ENCODE results near the gene UTP3. TPM values are rescaled to one million over a fixed set of nuclear protein-coding genes. Genes with fewer than 3 reads are reported as not detected.

The UTP3 gene
- total and polyA plus RNA-seq, 9 of the 15 experiments (the other 6 are each of a cell fraction or from before 2014, with no cell fraction given), result 11.9 to 69.3 (median 34.0) TPM

GRCh38 chr4:70700712-70701111, 12.4 kb downstream of the UTP3 start:
- no peak overlapping the region for H3K4me3 ChIP-seq
- ATAC-seq (no peak), FAIRE-seq (no peak), DNase-seq (ENCODE audit: extremely low read depth in 1 of 4, low spot score in 3 of 4) (no peak)
- WGBS (ENCODE audit: insufficient coverage, low coverage, missing lambda C conversion rate), result 84% methylated on average over 5 of the region's 5 CpGs
- no peaks in the 10 kb centered on the region for H3K9me3 ChIP-seq (replicated peaks; ENCODE audit: control insufficient read depth, insufficient read depth, low read depth, low read length)
- no peaks in the 10 kb centered on the region for H3K9me1 ChIP-seq (ENCODE audit: control insufficient read depth, insufficient read depth, low read length)
- no peak overlapping the region for H2AFZ ChIP-seq (ENCODE audit: low read depth, low read length)
- in situ Hi-C loops (cut with MboI), result no loop called here
- CTCF ChIA-PET (ENCODE audit: low intra/inter-chr PET ratio), result no interaction called here
- H3K36me3 ChIP-seq (ENCODE audit: control insufficient read depth, insufficient read depth, low read length), result no peaks in the 10 kb centered on the region; the same call in 2 of the 3 replicates
- POLR2A ChIA-PET, result interaction anchor here (0.7 to 1.8 kb wide), 3 partner anchors 8 to 13 kb away, joined by 3 to 7 read pairs (median 5); no protein-coding TSS in a partner anchor
- no peaks in the 10 kb centered on the region for H3K27me3 ChIP-seq (ENCODE audit: control insufficient read depth in 2 of 2, insufficient read depth in 2 of 2, low read length in 2 of 2)
- peaks cover 5 to 14% of the 10 kb centered on the region in 2 experiments; a peak in 4 of 5 replicates for H3K4me1 ChIP-seq (replicated peaks in 1 of 2; ENCODE audit: control insufficient read depth in 2 of 2, insufficient read depth in 2 of 2, low read length in 2 of 2)
- no peaks in the 10 kb centered on the region; the same call in 1 of the 2 replicates for H4K20me1 ChIP-seq (replicated peaks; ENCODE audit: control insufficient read depth, insufficient read depth, low read length)
- no TSS peak for BruUV-seq (replicated peaks)
- H3K27ac ChIP-seq (ENCODE audit: extremely low read depth, low read depth, low read length), result no peak overlapping the region
- intact Hi-C loops (cut with micrococcal nuclease), result loop anchor here (5.0 to 10.0 kb wide), 2 partner anchors 48 to 294 kb away; partner anchors contain the start of gene DCK
- no peak overlapping the region for H3K9ac ChIP-seq (ENCODE audit: insufficient read depth in 1 of 2, low read depth in 2 of 2, low read length in 2 of 2)
- TF ChIP-seq ZNF318 (IDR thresholded peaks at IDR 0.05; ENCODE audit: borderline replicate concordance in 1 of 2, low read depth in 1 of 2), result no peak
- TF ChIP-seq GMEB1 (CRISPR knock-in tag; IDR thresholded peaks at IDR 0.05), result no peak
- TF ChIP-seq ZNF696 (CRISPR knock-in tag; conservative IDR thresholded peaks at IDR 0.05), result no peak
- TF ChIP-seq ATF7 (IDR thresholded peaks at IDR 0.05), result no peak
- TF ChIP-seq NFIC (IDR thresholded peaks at IDR 0.05), result peak; percentile 78
- no peak for TF ChIP-seq ZBED1 (IDR thresholded peaks at IDR 0.05)
- H3K79me2 ChIP-seq (ENCODE audit: control insufficient read depth, insufficient read depth, low read length), result peaks cover 2% of the 10 kb centered on the region; the same call in 2 of the 3 replicates
- no peak overlapping the region for H3K4me2 ChIP-seq (ENCODE audit: insufficient read depth, low read length)

All from K562 (cell line).